Measurements from ENCODE around the gene LAMC2. TPM values are rescaled to one million over a fixed set of nuclear protein-coding genes. Genes with fewer than 3 reads are reported as not detected.

LAMC2 gene
- total and polyA plus RNA-seq, 11 donors = 0.50 to 15.4 (median 1.5) TPM

GRCh38 chr1:183282101-183282855 lies 96.2 kb downstream of the LAMC2 start:
- Histone ChIP-seq H3K27ac (peak overlapping the region; percentile 64 to 94 (median 82)), H3K4me1 (peaks cover 0 to 69% (median 51%) of the 10 kb centered on the region in 12 donors), H3K4me3 (peak overlapping the region in 1 of 12 donors; percentile 25), H3K27me3 (no peaks in the 10 kb centered on the region), H3K9me3 (no peaks in the 10 kb centered on the region), H3K36me3 (no peaks in the 10 kb centered on the region)
- intact Hi-C loops (cut with DNase I) = loop anchor here in 9 of 10 donors (2.0 to 10.0 kb wide), 10 partner anchors 23 to 353 kb away; partner anchors contain the start of genes SMG7 (in 7 of the 9), ARPC5 (in 1 of the 9) and NMNAT2 (in 1 of the 9)
- ATAC-seq = peak; percentile 2 to 17 (median 9)
- DNase-seq = no peak
- WGBS, 4 donors = 61 to 66% (median 63%) methylated on average over 9 of the region's 9 CpGs
- TF ChIP-seq CTCF (IDR thresholded peaks at IDR 0.05) (no peak), POLR2A (IDR thresholded peaks at IDR 0.05) (no peak)

- no peak for DNase-seq
- intact Hi-C loops (cut with DNase I) = loop anchor here in 9 of 10 donors (2.0 to 10.0 kb wide), 10 partner anchors 22 to 352 kb away; partner anchors contain the start of genes SMG7 (in 7 of the 9), ARPC5 (in 1 of the 9) and NMNAT2 (in 1 of the 9)
- Histone ChIP-seq H3K27me3 (no peaks in the 10 kb centered on the region), H3K27ac (peak overlapping the region in 11 of 12 donors; percentile 14 to 94 (median 83)), H3K4me3 (no peak overlapping the region), H3K36me3 (no peaks in the 10 kb centered on the region), H3K4me1 (peaks cover 0 to 74% (median 60%) of the 10 kb centered on the region in 12 donors), H3K9me3 (peaks cover 0 to under 1% (median 0%) of the 10 kb centered on the region in 12 donors)
- 58 to 76% (median 62%) methylated on average over 5 of the region's 5 CpGs for WGBS, 4 donors
- ATAC-seq = no peak
- no peak for TF ChIP-seq CTCF (IDR thresholded peaks at IDR 0.05)
- no peak for TF ChIP-seq POLR2A (IDR thresholded peaks at IDR 0.05)
Measured at GRCh38 chr1:183283286-183283685, 97.2 kb downstream of the LAMC2 start.

- peaks cover 0 to 71% (median 59%) of the 10 kb centered on the region in 12 donors for H3K4me1 ChIP-seq
- intact Hi-C loops (cut with DNase I) = loop anchor here in 9 of 10 donors (2.0 to 10.0 kb wide), 9 partner anchors 19 to 351 kb away; partner anchors contain the start of genes SMG7 (in 7 of the 9), ARPC5 (in 1 of the 9) and NMNAT2 (in 1 of the 9)
- no peak for DNase-seq
Measured at GRCh38 chr1:183284086-183284485, 98.0 kb downstream of the LAMC2 start.

More at GRCh38 chr1:183284086-183284485, 98.0 kb downstream of the LAMC2 start:
- TF ChIP-seq CTCF (IDR thresholded peaks at IDR 0.05) (no peak), POLR2A (IDR thresholded peaks at IDR 0.05) (no peak)
- WGBS, 4 donors = 87 to 95% (median 94%) methylated on average over 5 of the region's 5 CpGs
- peaks cover 0 to 5% (median 0%) of the 10 kb centered on the region in 12 donors for H3K9me3 ChIP-seq
- H3K27me3 ChIP-seq = no peaks in the 10 kb centered on the region
- H3K36me3 ChIP-seq = no peaks in the 10 kb centered on the region
- no peak for ATAC-seq
- H3K4me3 ChIP-seq = no peak overlapping the region
- peak overlapping the region in 3 of 12 donors; percentile 81 to 85 (median 83) for H3K27ac ChIP-seq
